A673 (cell line): ENCODE measurements around the gene C19orf44. TPM values are rescaled to one million over a fixed set of nuclear protein-coding genes. Genes with fewer than 3 reads are reported as not detected.
A peak's percentile ranks its signal among the peaks of the same experiment; 100 is the strongest.
"Not testable (repeated sequence)": the region's sequence is repeated elsewhere in the genome, so short reads cannot be mapped to it uniquely, and the experiment has no call there.

Experiments used
- BruUV-seq: library from RNA; stranded (reverse); fragments of 400-500 nt; replicated peaks from 2 replicates; lab custom pipeline; 2021; lab: Mats Ljungman, UMichigan
- CTCF ChIA-PET: fragments of 300-600 bp; sonication (Branson Sonifier 250); formaldehyde crosslinking; loops from one replicate; lab custom pipeline; 2022; ENCODE audit warnings: antibody characterized with exemption; lab: Charles Lee
- POLR2A ChIA-PET: fragments of 300-600 bp; sonication (Branson Sonifier 250); formaldehyde crosslinking; loops from one replicate; lab custom pipeline; 2022; ENCODE audit warnings: antibody characterized with exemption; ENCODE audit not compliant: low non-redundant PET; lab: Charles Lee
- DNase-seq: peaks from one replicate; pipeline ENCODE4 v3.0.0-alpha.2; 2015; ENCODE audit warnings: low spot score
- H3K27ac ChIP-seq: fragments of 200-600 bp; sonication (generic); 2 replicates; pipeline ENCODE4 v1.5.1; 2016; ENCODE audit warnings: mixed run types, low read depth, mild to moderate bottlenecking, mixed read lengths, antibody characterized with exemption, low read length; ENCODE audit not compliant: poor library complexity, severe bottlenecking
- H3K27me3 ChIP-seq: fragments of 200-600 bp; sonication (generic); replicated peaks from 2 replicates; pipeline ENCODE4 v1.6.1; 2017; ENCODE audit warnings: mixed run types, low read depth, mild to moderate bottlenecking, mixed read lengths, antibody characterized with exemption, low read length; ENCODE audit not compliant: insufficient read depth, poor library complexity
- H3K36me3 ChIP-seq: fragments of 200-600 bp; sonication (generic); 2 replicates; pipeline ENCODE4 v1.6.1; 2016; ENCODE audit warnings: mixed run types, mild to moderate bottlenecking, mixed read lengths, antibody characterized with exemption, low read length; ENCODE audit not compliant: insufficient read depth, poor library complexity, severe bottlenecking
- H3K4me1 ChIP-seq: fragments of 200-600 bp; sonication (generic); 2 replicates; pipeline ENCODE4 v1.6.1; 2017; ENCODE audit warnings: mixed run types, mild to moderate bottlenecking, mixed read lengths, antibody characterized with exemption, low read length; ENCODE audit not compliant: insufficient read depth, poor library complexity, severe bottlenecking
- H3K4me3 ChIP-seq: fragments of 200-600 bp; sonication (generic); 2 replicates; pipeline ENCODE4 v1.5.1; 2016; ENCODE audit warnings: low read depth, mixed run types, mild to moderate bottlenecking, mixed read lengths, low read length; ENCODE audit not compliant: poor library complexity, severe bottlenecking
- H3K9me3 ChIP-seq: fragments of 200-600 bp; sonication (generic); 2 replicates; pipeline ENCODE4 v1.6.1; 2016; ENCODE audit warnings: mixed run types, low read depth, mild to moderate bottlenecking, mixed read lengths, antibody characterized with exemption, low read length; ENCODE audit not compliant: poor library complexity, severe bottlenecking
- EZH2 ChIP-seq: fragments of 200-600 bp; sonication (generic); IDR thresholded peaks from 2 replicates; pipeline ENCODE4 v1.6.1; 2017; ENCODE audit warnings: borderline replicate concordance, low read depth, mild to moderate bottlenecking, mixed read lengths, antibody characterized with exemption, low read length; ENCODE audit not compliant: poor library complexity, severe bottlenecking
- intact Hi-C: fragments of 100-400 bp; cut with micrococcal nuclease; formaldehyde crosslinking; loops from one replicate; pipeline ENCODE4 v1.10.0; 2022; ENCODE audit not compliant: unreplicated experiment
- total RNA-seq: library from RNA; stranded (reverse); gene quantifications from 2 replicates; pipeline ENCODE4 v1.2.3, GENCODE V29; 2021
- TF ChIP-seq, protein P1 (sequence below): fragments of 300-800, 200-600 bp; sonication (generic); conservative IDR thresholded peaks from 2 replicates; pipeline ENCODE4 v1.5.1; 2017; ENCODE audit warnings: low read depth, mild to moderate bottlenecking, antibody characterized with exemption, low read length, moderate library complexity, mixed read lengths

C19orf44 gene
- total RNA-seq, 1 experiment from 2014 or later = 9.8 TPM

DNA sequence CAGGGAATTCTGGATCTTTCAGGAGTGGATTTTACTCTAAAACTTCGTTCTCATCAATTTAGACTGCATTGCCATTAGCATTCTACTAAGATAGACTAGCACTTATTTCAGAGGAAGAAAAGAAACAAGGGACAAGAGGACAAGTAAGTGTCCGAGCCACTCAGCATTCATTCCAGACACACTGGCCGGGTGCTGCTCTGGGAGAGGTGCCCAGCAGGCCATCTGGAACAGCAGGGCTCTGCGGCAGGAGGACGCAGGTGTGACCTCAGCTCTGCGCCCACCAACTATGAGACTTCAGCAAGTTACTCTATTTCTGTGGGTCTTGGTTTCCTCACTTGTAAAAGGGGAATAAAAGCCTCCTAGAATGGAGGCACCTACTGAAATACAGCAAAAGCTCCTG is 28.6 kb upstream of the C19orf44 start:
- no peak overlapping the region for H3K27ac ChIP-seq
- BruUV-seq = no TSS peak
- CTCF ChIA-PET = no interaction called here

DNA sequence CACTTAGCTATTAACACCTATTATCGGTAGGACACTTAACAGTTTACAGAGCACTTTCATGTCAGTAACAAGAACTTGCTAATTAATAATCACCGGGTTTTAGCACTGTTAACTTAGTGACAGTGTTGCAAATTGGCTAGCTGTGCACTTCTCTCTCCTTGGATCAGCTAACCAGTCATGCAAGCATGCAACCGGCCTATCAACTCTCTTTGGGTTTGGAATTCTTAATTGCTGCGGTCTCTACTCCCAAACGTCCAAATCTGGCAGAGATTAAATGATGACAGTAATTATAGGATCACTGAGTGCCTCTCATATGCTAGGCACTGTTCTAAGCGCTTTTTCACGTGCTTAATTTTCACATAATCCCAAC is 25.7 kb upstream of the C19orf44 start:
- BruUV-seq = no TSS peak
- peaks cover 12% of the 10 kb centered on the region for H3K4me1 ChIP-seq
- CTCF ChIA-PET = no interaction called here
- intact Hi-C loops = no loop called here
- H3K36me3 ChIP-seq = no peaks in the 10 kb centered on the region
- DNase-seq = no peak
- H3K4me3 ChIP-seq = peak overlapping the region; percentile 75
- H3K27me3 ChIP-seq = no peaks in the 10 kb centered on the region
- TF ChIP-seq, protein P1, sequence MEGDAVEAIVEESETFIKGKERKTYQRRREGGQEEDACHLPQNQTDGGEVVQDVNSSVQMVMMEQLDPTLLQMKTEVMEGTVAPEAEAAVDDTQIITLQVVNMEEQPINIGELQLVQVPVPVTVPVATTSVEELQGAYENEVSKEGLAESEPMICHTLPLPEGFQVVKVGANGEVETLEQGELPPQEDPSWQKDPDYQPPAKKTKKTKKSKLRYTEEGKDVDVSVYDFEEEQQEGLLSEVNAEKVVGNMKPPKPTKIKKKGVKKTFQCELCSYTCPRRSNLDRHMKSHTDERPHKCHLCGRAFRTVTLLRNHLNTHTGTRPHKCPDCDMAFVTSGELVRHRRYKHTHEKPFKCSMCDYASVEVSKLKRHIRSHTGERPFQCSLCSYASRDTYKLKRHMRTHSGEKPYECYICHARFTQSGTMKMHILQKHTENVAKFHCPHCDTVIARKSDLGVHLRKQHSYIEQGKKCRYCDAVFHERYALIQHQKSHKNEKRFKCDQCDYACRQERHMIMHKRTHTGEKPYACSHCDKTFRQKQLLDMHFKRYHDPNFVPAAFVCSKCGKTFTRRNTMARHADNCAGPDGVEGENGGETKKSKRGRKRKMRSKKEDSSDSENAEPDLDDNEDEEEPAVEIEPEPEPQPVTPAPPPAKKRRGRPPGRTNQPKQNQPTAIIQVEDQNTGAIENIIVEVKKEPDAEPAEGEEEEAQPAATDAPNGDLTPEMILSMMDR = no peak
- no peak for TF ChIP-seq EZH2
- H3K27ac ChIP-seq = no peak overlapping the region
- H3K9me3 ChIP-seq = no peaks in the 10 kb centered on the region
- POLR2A ChIA-PET = no interaction called here

More for the DNA sequence above, 28.6 kb upstream of the C19orf44 start:
- Histone ChIP-seq H3K9me3 (no peaks in the 10 kb centered on the region), H3K27me3 (no peaks in the 10 kb centered on the region), H3K36me3 (peaks cover 4% of the 10 kb centered on the region), H3K4me1 (peaks cover 12% of the 10 kb centered on the region), H3K4me3 (no peak overlapping the region)
- intact Hi-C loops = no loop called here
- POLR2A ChIA-PET = no interaction called here
- DNase-seq = no peak
- no peak for TF ChIP-seq EZH2
- TF ChIP-seq, protein P1 = no peak

DNA sequence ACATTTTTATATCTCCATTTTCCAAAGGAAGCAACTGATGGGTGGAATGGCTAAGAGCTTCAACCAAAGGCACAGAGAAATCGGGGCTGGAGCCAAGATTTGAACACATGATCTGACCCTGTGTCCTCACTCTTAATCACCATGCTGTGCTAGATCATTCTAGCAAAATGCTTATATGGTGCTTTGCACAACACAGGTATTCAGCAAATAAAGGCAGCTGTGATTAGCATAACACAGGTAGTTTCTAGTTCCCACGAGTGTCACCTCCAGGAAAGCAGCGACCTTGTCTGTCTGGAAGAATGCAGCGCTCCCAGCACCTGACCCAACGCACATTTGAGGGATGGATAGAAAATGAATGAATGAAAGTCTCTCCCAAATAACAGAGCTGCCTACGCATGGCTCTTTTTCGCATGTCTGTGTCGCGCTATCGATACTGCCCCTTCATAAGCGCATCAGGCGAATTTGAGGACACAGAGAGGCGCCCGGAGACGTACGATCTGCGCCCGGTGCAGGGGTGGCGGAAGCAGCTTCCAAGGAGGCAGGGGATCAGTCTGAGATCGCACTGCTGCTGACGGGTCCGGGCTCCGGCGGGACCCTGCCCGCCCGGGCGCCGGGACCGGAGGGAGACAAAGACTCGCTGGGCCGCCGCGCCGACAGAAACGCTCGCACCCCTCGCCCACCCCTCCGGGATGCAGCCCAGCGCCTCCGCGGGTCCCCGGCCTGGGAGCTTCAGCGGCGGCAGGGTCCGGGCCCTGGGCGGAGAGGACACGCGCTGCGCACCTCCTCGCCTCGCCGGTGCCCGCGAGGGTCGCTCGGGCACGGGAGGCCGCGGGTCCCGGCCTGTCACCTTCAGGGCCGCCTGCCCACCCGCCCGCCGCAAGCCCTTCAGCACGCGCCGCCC is 25.0 kb upstream of the C19orf44 start:
- TF ChIP-seq EZH2 = no peak
- TF ChIP-seq, protein P1 = no peak
- H3K4me3 ChIP-seq = peak overlapping the region; percentile 75
- H3K4me1 ChIP-seq = peaks cover 12% of the 10 kb centered on the region
- intact Hi-C loops = no loop called here
- ChIA-PET POLR2A (no interaction called here), CTCF (no interaction called here)
- TSS peak; percentile 58 for BruUV-seq
- H3K27ac ChIP-seq = peak overlapping the region; percentile 73
- H3K27me3 ChIP-seq = no peaks in the 10 kb centered on the region
- DNase-seq = peak; percentile 43
- no peaks in the 10 kb centered on the region for H3K36me3 ChIP-seq
- H3K9me3 ChIP-seq = no peaks in the 10 kb centered on the region

DNA sequence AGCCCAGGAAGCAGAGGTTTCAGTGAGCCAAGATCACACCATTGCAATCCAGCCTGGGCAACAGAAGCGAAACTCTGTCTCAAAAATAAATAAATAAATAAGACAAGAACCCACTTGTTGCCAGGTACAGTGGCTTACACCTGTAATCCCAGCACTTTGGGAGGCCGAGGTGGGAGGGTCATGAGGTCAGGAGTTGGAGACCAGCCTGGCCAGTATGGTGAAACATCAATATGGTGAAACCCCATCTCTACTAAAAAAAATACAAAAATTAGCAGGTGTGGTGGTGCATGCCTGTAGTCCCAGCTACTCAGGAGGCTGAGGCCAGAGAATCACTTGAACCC is 23.7 kb upstream of the C19orf44 start:
- intact Hi-C loops, POLR2A ChIA-PET, CTCF ChIA-PET, DNase-seq, BruUV-seq, H3K27me3 ChIP-seq, H3K9me3 ChIP-seq, H3K36me3 ChIP-seq: not testable (repeated sequence)
- peak overlapping the region; percentile 75 for H3K4me3 ChIP-seq
- peak overlapping the region; percentile 74 for H3K27ac ChIP-seq
- peaks cover 12% of the 10 kb centered on the region for H3K4me1 ChIP-seq
